T-cell (primary cell): ENCODE data around the gene CPSF4. TPM values are rescaled to one million over a fixed set of nuclear protein-coding genes. Genes with fewer than 3 reads are reported as not detected.
A peak's percentile ranks its signal among the peaks of the same experiment; 100 is the strongest.
"Not testable (repeated sequence)": the region's sequence is repeated elsewhere in the genome, so short reads cannot be mapped to it uniquely, and the experiment has no call there.

Experiments used
- ATAC-seq, 4 experiments: fragments of 200-7000 bp in 3 of 4; fragments of 150-1000 bp in 1 of 4; cut with Tn5 transposase; replicated peaks in 1 of 4; 1 replicate in 3 of 4; 2 replicates in 1 of 4; pipeline ENCODE4 v1.10.0; 2021; ENCODE audit warnings: moderate library complexity in 3 of 4, mild to moderate bottlenecking in 2 of 4, moderate number of reproducible peaks in 1 of 4
- CTCF ChIA-PET, 2 donors: fragments of 300-600 bp; sonication (Branson Sonifier 250); formaldehyde crosslinking; loops; one replicate each; lab custom pipeline; 2022; ENCODE audit warnings: antibody characterized with exemption in 2 of 2; lab: Charles Lee
- POLR2A ChIA-PET, 2 donors: fragments of 300-600 bp; sonication (Branson Sonifier 250); formaldehyde crosslinking; loops; one replicate each; lab custom pipeline; 2022; ENCODE audit warnings: antibody characterized with exemption in 2 of 2; lab: Charles Lee
- DNase-seq, 35 experiments: peaks; one replicate each; pipeline versions ENCODE4 v3.0.0 to v3.0.0-alpha.2; 2013 to 2023
- H3K27ac ChIP-seq: one replicate; pipeline ENCODE4 v1.5.1; 2013; ENCODE audit warnings: low read length
- H3K27me3 ChIP-seq, 2 experiments: replicated peaks in 1 of 2; 1 replicate in 1 of 2; 2 replicates in 1 of 2; pipeline versions ENCODE4 v1.6.1 to v1.7.0; 2013; ENCODE audit warnings: low read length in 1 of 2, mixed read lengths in 1 of 2; ENCODE audit not compliant: control insufficient read depth in 2 of 2, insufficient read depth in 2 of 2; ENCODE audit errors: extremely low read depth in 1 of 2
- H3K36me3 ChIP-seq, 2 donors: 1 replicate in 1 of 2; 2 replicates in 1 of 2; pipeline versions ENCODE4 v1.6.1 to v1.7.0; 2013; ENCODE audit warnings: low read length in 1 of 2; ENCODE audit not compliant: control insufficient read depth in 2 of 2, insufficient read depth in 1 of 2; ENCODE audit errors: extremely low read depth in 1 of 2
- H3K4me1 ChIP-seq, 2 experiments: 1 replicate in 1 of 2; 2 replicates in 1 of 2; pipeline versions ENCODE4 v1.6.1 to v1.7.0; 2013; ENCODE audit warnings: low read length in 2 of 2, mixed read lengths in 1 of 2; ENCODE audit not compliant: insufficient read depth in 2 of 2, control insufficient read depth in 1 of 2; ENCODE audit errors: extremely low read depth in 1 of 2
- H3K4me3 ChIP-seq, 2 donors: 1 replicate in 1 of 2; 2 replicates in 1 of 2; pipeline versions ENCODE4 v1.5.1 to v1.7.0; 2013; ENCODE audit warnings: mild to moderate bottlenecking in 2 of 2, low read length in 1 of 2, moderate library complexity in 1 of 2; ENCODE audit not compliant: control insufficient read depth in 1 of 2; ENCODE audit errors: extremely low read depth in 1 of 2
- H3K9me3 ChIP-seq: 2 replicates; pipeline ENCODE4 v1.7.0; 2013
- H3K27ac Mint-ChIP-seq, 2 donors: one replicate each; pipeline ENCODE4 v1.8.0; 2020 to 2021; ENCODE audit warnings: mild to moderate bottlenecking in 2 of 2, mixed read lengths in 2 of 2
- H3K27me3 Mint-ChIP-seq, 2 donors: one replicate each; pipeline ENCODE4 v1.8.0; 2021 to 2022; ENCODE audit warnings: mixed read lengths in 2 of 2
- H3K36me3 Mint-ChIP-seq: one replicate; pipeline ENCODE4 v1.8.0; 2021; ENCODE audit warnings: mixed read lengths
- H3K4me1 Mint-ChIP-seq, 3 donors: one replicate each; pipeline ENCODE4 v1.8.0; 2020 to 2022; ENCODE audit warnings: mixed read lengths in 3 of 3, mild to moderate bottlenecking in 1 of 3
- H3K4me3 Mint-ChIP-seq, 3 donors: one replicate each; pipeline ENCODE4 v1.8.0; 2020 to 2022; ENCODE audit warnings: mild to moderate bottlenecking in 3 of 3, mixed read lengths in 3 of 3, moderate library complexity in 3 of 3
- H3K9me3 Mint-ChIP-seq, 3 donors: one replicate each; pipeline ENCODE4 v1.8.0; 2020 to 2022; ENCODE audit warnings: mixed read lengths in 3 of 3
- WGBS: methylation state at CpG from one replicate; pipeline ENCODE4 v1.1.5; 2013; ENCODE audit warnings: missing lambda C conversion rate; ENCODE audit not compliant: insufficient coverage; 5-methylcytosine and 5-hydroxymethylcytosine counted together
- total RNA-seq, 35 experiments: library from RNA in 6 of 35; stranded (reverse) in 6 of 35; fragments of 120-200 nt in 1 of 35; gene quantifications; one replicate each; pipeline versions ENCODE4 v1.2.1 to v1.2.4 and lab custom pipeline; 2013 to 2026

CPSF4 gene
- total RNA-seq, 5 donors from 2014 or later (not counting 1 experiment from before 2014, with no cell fraction given) = 44.4 to 58.1 (median 52.3) TPM

- Mint-ChIP-seq H3K4me3 (peak overlapping the region; percentile 95 to 100 (median 97)), H3K4me1 (peaks cover 36 to 45% (median 37%) of the 10 kb centered on the region in 3 donors), H3K27ac (peak overlapping the region in 1 of 2 donors; percentile 52), H3K36me3 (peaks cover 17% of the 10 kb centered on the region)
- POLR2A ChIA-PET = interaction anchor here (0.6 to 1.2 kb wide), 2 partner anchors 30 to 1369 kb away, joined by 4 to 6 read pairs; no protein-coding TSS in a partner anchor
- H3K4me3 ChIP-seq, H3K27me3 ChIP-seq, H3K27me3 Mint-ChIP-seq, H3K9me3 ChIP-seq, ATAC-seq, CTCF ChIA-PET, H3K27ac ChIP-seq, H3K9me3 Mint-ChIP-seq: not testable (repeated sequence)
- Histone ChIP-seq H3K36me3 (peaks cover 0 to 16% of the 10 kb centered on the region in 2 donors), H3K4me1 (peaks cover 21 to 53% of the 10 kb centered on the region in 2 experiments)
- peak in 1 of 35 experiments; percentile 3 for DNase-seq
- 97% methylated on average over 9 of the region's 12 CpGs for WGBS
Measured at GRCh38 chr7:99501236-99501635, 62.5 kb downstream of the CPSF4 start.

GRCh38 chr7:99504281-99504602 lies 65.5 kb downstream of the CPSF4 start:
- Mint-ChIP-seq H3K36me3 (peaks cover 3% of the 10 kb centered on the region), H3K9me3 (no peaks in the 10 kb centered on the region), H3K27me3 (no peaks in the 10 kb centered on the region), H3K4me1 (peaks cover 27 to 41% (median 32%) of the 10 kb centered on the region in 3 donors), H3K27ac (peak overlapping the region; percentile 98 to 99), H3K4me3 (peak overlapping the region; percentile 89 to 99 (median 96))
- no peak for DNase-seq
- Histone ChIP-seq H3K4me1 (peaks cover 16 to 38% of the 10 kb centered on the region in 2 experiments), H3K27me3 (no peaks in the 10 kb centered on the region), H3K27ac (peak overlapping the region; percentile 82), H3K4me3 (peak overlapping the region; percentile 84 to 92), H3K36me3 (no peaks in the 10 kb centered on the region), H3K9me3 (no peaks in the 10 kb centered on the region)
- no peak for ATAC-seq
- CTCF ChIA-PET = interaction anchor here in 1 of 2 donors (0.8 to 1.2 kb wide), 6 partner anchors 12 to 112 kb away, joined by 3 to 5 read pairs (median 4); partner anchors contain the start of genes ATP5MF, BUD31, FAM200A and PDAP1
- WGBS = 11% methylated on average over 19 of the region's 19 CpGs
- POLR2A ChIA-PET = interaction anchor here (0.6 to 1.2 kb wide), 7 partner anchors 11 to 95 kb away, joined by 3 to 10 read pairs (median 3); partner anchors contain the start of genes ZNF655 (in 2 of the 2), BUD31 (in 1 of the 2), FAM200A (in 1 of the 2) and PDAP1 (in 1 of the 2)

DNA sequence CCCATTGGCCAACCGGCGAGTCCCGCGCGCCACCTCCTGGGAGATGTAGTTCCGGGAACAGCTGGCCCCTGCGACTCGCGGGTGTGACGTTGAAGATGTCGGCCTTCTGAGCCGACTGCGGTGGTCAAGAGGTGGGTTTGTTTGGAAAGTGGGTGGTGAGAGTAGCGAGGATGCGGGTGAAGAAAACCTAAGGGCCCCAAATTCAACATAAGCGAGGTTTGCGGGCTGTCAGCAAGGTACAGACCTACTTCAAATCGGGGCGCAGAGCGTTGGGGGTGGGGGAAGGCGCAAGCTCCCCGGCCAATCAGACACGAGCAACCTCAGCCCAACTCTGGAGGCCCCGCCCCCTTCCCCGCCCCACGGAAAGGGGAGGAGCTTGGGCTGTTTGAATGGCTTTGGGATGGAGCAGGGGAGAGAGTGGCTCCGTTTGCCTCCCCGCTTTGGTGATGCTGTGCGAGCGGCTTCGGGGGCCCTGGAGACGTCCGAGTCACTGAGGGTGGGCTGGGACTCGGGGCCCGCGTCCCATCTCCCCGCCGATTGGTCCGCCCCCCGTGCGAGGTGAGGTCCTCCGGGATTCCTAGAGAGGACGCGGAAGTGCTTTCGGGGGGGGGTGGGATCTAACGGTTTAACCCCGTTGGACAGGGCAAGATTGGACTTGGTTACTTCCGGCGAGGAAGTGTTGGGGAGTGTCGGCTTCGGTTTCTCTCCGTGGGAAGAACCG lies 66.0 kb downstream of the CPSF4 start, which contains the start of gene ZKSCAN5:
Gene ZKSCAN5, plus strand, starts transcription at position 60 of the 721 bp plus-strand sequence. CDS start 1,383 bp downstream, outside the sequence.
- CTCF ChIA-PET = interaction anchor here in 1 of 2 donors (0.6 to 1.2 kb wide), 10 partner anchors 11 to 549 kb away, joined by 3 to 5 read pairs (median 4); partner anchors contain the start of genes ATP5MF, BUD31, FAM200A and PDAP1
- Histone ChIP-seq H3K27ac (peak within 1 kb of the TSS; percentile 82), H3K27me3 (no peaks in the 10 kb centered on the region), H3K4me3 (peak within 1 kb of the TSS; percentile 84 to 92), H3K9me3 (no peaks in the 10 kb centered on the region), H3K4me1 (peaks cover 16 to 38% of the 10 kb centered on the region in 2 experiments), H3K36me3 (no peaks in the 10 kb centered on the region)
- WGBS = 0% methylated on average over 39 of the region's 53 CpGs
- ATAC-seq (peak; percentile 85 to 89 (median 87)), DNase-seq (peak; percentile 90 to 99 (median 96))
- Mint-ChIP-seq H3K27me3 (no peaks in the 10 kb centered on the region), H3K27ac (peak within 1 kb of the TSS; percentile 98 to 99), H3K36me3 (peaks cover 3% of the 10 kb centered on the region), H3K4me3 (peak within 1 kb of the TSS; percentile 89 to 99 (median 96)), H3K4me1 (peaks cover 27 to 43% (median 32%) of the 10 kb centered on the region in 3 donors), H3K9me3 (no peaks in the 10 kb centered on the region)
- POLR2A ChIA-PET = interaction anchor here (0.5 to 1.2 kb wide), 13 partner anchors 19 to 638 kb away, joined by 3 to 10 read pairs (median 3); partner anchors contain the start of genes ZNF655 (in 2 of the 2), BUD31 (in 1 of the 2), FAM200A (in 1 of the 2) and PDAP1 (in 1 of the 2)

DNA sequence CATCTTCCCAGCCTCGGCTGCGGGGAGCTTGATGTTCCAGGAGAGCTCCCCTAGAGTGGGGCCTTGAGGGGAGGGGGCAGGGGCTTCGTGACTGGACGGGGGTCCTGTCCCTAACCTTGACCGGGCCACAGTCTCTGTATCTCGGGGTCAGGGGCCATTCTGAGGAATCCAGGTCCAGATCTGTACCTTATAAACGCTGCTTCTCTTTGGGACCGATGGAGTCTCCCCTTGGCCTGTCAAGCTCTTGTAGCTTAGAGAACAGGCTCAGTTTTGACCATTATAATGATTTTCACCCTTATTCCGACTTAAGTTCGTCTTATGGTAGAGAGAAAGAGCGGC lies 66.5 kb downstream of the CPSF4 start:
- no peak for DNase-seq
- WGBS = 5% methylated on average over 4 of the region's 11 CpGs
- peak overlapping the region; percentile 89 to 99 (median 96) for H3K4me3 Mint-ChIP-seq

More for the DNA sequence above, 66.5 kb downstream of the CPSF4 start:
- H3K4me1 Mint-ChIP-seq = peaks cover 21 to 39% (median 31%) of the 10 kb centered on the region in 3 donors
- H3K27me3 Mint-ChIP-seq = no peaks in the 10 kb centered on the region
- ChIA-PET CTCF (interaction anchor here in 1 of 2 donors (0.6 to 1.2 kb wide), 9 partner anchors 11 to 1810 kb away, joined by 3 to 5 read pairs (median 4); partner anchors contain the start of genes BUD31 and PDAP1), POLR2A (interaction anchor here (0.5 to 1.2 kb wide), 10 partner anchors 18 to 637 kb away, joined by 3 to 10 read pairs (median 3); partner anchors contain the start of genes BUD31 (in 1 of the 2), PDAP1 (in 1 of the 2) and ZNF655 (in 1 of the 2))
- no peaks in the 10 kb centered on the region for H3K27me3 ChIP-seq
- H3K9me3 ChIP-seq = no peaks in the 10 kb centered on the region
- ATAC-seq = no peak
- no peaks in the 10 kb centered on the region for H3K9me3 Mint-ChIP-seq
- H3K4me1 ChIP-seq = peaks cover 16 to 38% of the 10 kb centered on the region in 2 experiments
- H3K36me3 ChIP-seq = no peaks in the 10 kb centered on the region
- H3K4me3 ChIP-seq = peak overlapping the region; percentile 84 to 92
- peak overlapping the region; percentile 82 for H3K27ac ChIP-seq
- H3K27ac Mint-ChIP-seq = peak overlapping the region; percentile 98 to 99
- H3K36me3 Mint-ChIP-seq = no peaks in the 10 kb centered on the region

Other genes with a start within 250 kb of the CPSF4 start
- under 1 TPM in 2 of 5 donors, not detected in 3; 0.25 to 0.35 TPM for gene KPNA7, start 230.8 kb upstream of the CPSF4 start, total RNA-seq
- gene MYH16, start 166.1 kb upstream of the CPSF4 start, total RNA-seq = not detected
- 10 to 100 TPM; 30.6 to 49.1 (median 40.4) TPM for gene ARPC1A, start 113.0 kb upstream of the CPSF4 start, total RNA-seq
- 100 to 1,000 TPM; 131 to 232 (median 203) TPM for gene ARPC1B, start 64.2 kb upstream of the CPSF4 start, total RNA-seq
- gene PDAP1, start 30.3 kb upstream of the CPSF4 start, total RNA-seq = 10 to 100 TPM; 48.1 to 75.7 (median 67.4) TPM
- 100 to 1,000 TPM in 1 of 5 donors, 10 to 100 TPM in 4; 63.2 to 127 (median 82.3) TPM for gene BUD31, start 30.0 kb upstream of the CPSF4 start, total RNA-seq
- 10 to 100 TPM in 3 of 5 donors, 1 to 10 TPM in 2; 5.4 to 11.6 (median 10.5) TPM for gene PTCD1, start 145 bp upstream of the CPSF4 start, total RNA-seq
- gene ATP5MF, start 27.2 kb downstream of the CPSF4 start, total RNA-seq = 100 to 1,000 TPM in 4 of 5 donors, 10 to 100 TPM in 1; 68.1 to 145 (median 141) TPM
- gene ZNF789, start 33.9 kb downstream of the CPSF4 start, total RNA-seq = 10 to 100 TPM; 17.0 to 24.8 (median 19.7) TPM
- 100 to 1,000 TPM in 3 of 5 donors, 10 to 100 TPM in 2; 88.4 to 188 (median 104) TPM for gene ZNF394, start 61.3 kb downstream of the CPSF4 start, total RNA-seq
- gene ZKSCAN5, start 65.7 kb downstream of the CPSF4 start, total RNA-seq = 1 to 10 TPM; 5.4 to 9.1 (median 8.2) TPM
- 1 to 10 TPM; 2.8 to 8.9 (median 8.5) TPM for gene FAM200A, start 113.2 kb downstream of the CPSF4 start, total RNA-seq
- 100 to 1,000 TPM; 145 to 163 (median 157) TPM for gene ZNF655, start 119.7 kb downstream of the CPSF4 start, total RNA-seq
- 1 to 10 TPM in 4 of 5 donors, under 1 TPM in 1; 0.85 to 2.6 (median 1.1) TPM for gene TMEM225B, start 159.3 kb downstream of the CPSF4 start, total RNA-seq
- gene ZSCAN25, start 178.0 kb downstream of the CPSF4 start, total RNA-seq = 10 to 100 TPM; 43.1 to 50.3 (median 49.8) TPM
- gene CYP3A5, start 241.1 kb downstream of the CPSF4 start, total RNA-seq = under 1 TPM in 3 of 5 donors, not detected in 2; 0.22 to 0.58 (median 0.46) TPM